GM12878 (cell line): Measurements from ENCODE around the gene LAMA2. TPM values are rescaled to one million over a fixed set of nuclear protein-coding genes. Genes with fewer than 3 reads are reported as not detected.

Source experiments
- ATAC-seq: fragments of 200-7000 bp; cut with Tn5 transposase; 3 replicates; pipeline ENCODE4 v1.9.1; 2020; ENCODE audit warnings: mild to moderate bottlenecking, moderate library complexity
- BruUV-seq: library from RNA; stranded (reverse); fragments of 400-500 nt; replicated peaks from 2 replicates; lab custom pipeline; 2021; lab: Mats Ljungman, UMichigan
- CTCF ChIA-PET: fragments of 300-600 bp; sonication (Branson Sonifier 250); formaldehyde crosslinking; extraction: SDS; loops from one replicate; lab custom pipeline; 2021; ENCODE audit warnings: inconsistent platforms; lab: Yijun Ruan, JAX
- POLR2A ChIA-PET: fragments of 350-600 bp; formaldehyde crosslinking; extraction: SDS; loops from one replicate; lab custom pipeline; 2021; ENCODE audit warnings: inconsistent platforms; lab: Charles Lee
- RAD21 ChIA-PET: fragments of 300-600 bp; sonication (Branson Sonifier 250); formaldehyde crosslinking; loops from one replicate; lab custom pipeline; 2023; ENCODE audit warnings: antibody characterized with exemption; ENCODE audit not compliant: unreplicated experiment; lab: Charles Lee
- SMC1A ChIA-PET: fragments of 300-600 bp; sonication (Branson Sonifier 250); formaldehyde crosslinking; loops from one replicate; lab custom pipeline; 2023; ENCODE audit not compliant: unreplicated experiment, uncharacterized antibody; lab: Charles Lee
- DNase-seq: peaks from one replicate; pipeline ENCODE4 v3.0.0-alpha.2; 2011; ENCODE audit warnings: low read depth, low spot score
- FAIRE-seq: peaks from 3 replicates; lab custom pipeline; 2011; peaks lifted over from hg19 to GRCh38; lab: Jason Lieb, UNC
- H2AFZ ChIP-seq: 2 replicates; pipeline ENCODE4 v1.6.0; 2011; ENCODE audit warnings: low read depth, low read length, control low read depth; ENCODE audit not compliant: control insufficient read depth
- H3K27ac ChIP-seq: 2 replicates; pipeline ENCODE4 v1.5.1; 2011; ENCODE audit warnings: control low read depth; ENCODE audit not compliant: control insufficient read depth, insufficient read depth
- H3K27me3 ChIP-seq, 2 experiments: replicated peaks in 1 of 2; 2 replicates each; pipeline versions ENCODE4 v1.6.0 to v1.6.1; 2011; ENCODE audit warnings: low read length in 1 of 2; ENCODE audit not compliant: control insufficient read depth in 2 of 2, insufficient read depth in 2 of 2
- H3K36me3 ChIP-seq, 2 experiments: 2 replicates each; pipeline ENCODE4 v1.5.1; 2011; ENCODE audit warnings: low read length in 1 of 2; ENCODE audit not compliant: control insufficient read depth in 2 of 2, insufficient read depth in 2 of 2
- H3K4me1 ChIP-seq: 2 replicates; pipeline ENCODE4 v1.6.1; 2011; ENCODE audit warnings: mild to moderate bottlenecking, low read length, moderate library complexity, mixed read lengths; ENCODE audit not compliant: control insufficient read depth, insufficient read depth
- H3K4me2 ChIP-seq: 2 replicates; pipeline ENCODE4 v1.6.0; 2011; ENCODE audit warnings: control low read depth; ENCODE audit not compliant: control insufficient read depth, insufficient read depth
- H3K4me3 ChIP-seq: fragments of 200-600 bp; sonication (generic); 2 replicates; pipeline ENCODE4 v1.5.1; 2016
- H3K79me2 ChIP-seq: 2 replicates; pipeline ENCODE4 v1.6.0; 2011; ENCODE audit warnings: low read length; ENCODE audit not compliant: control insufficient read depth, insufficient read depth
- H3K9ac ChIP-seq: 2 replicates; pipeline ENCODE4 v1.8.0; 2011; ENCODE audit warnings: low read length, control low read depth, mixed read lengths; ENCODE audit not compliant: control insufficient read depth, insufficient read depth
- H3K9me3 ChIP-seq: replicated peaks from 3 replicates; pipeline ENCODE4 v1.5.1; 2011; ENCODE audit warnings: mild to moderate bottlenecking, low read length; ENCODE audit not compliant: control insufficient read depth, insufficient read depth
- H4K20me1 ChIP-seq: 2 replicates; pipeline ENCODE4 v1.6.0; 2011; ENCODE audit not compliant: control insufficient read depth, insufficient read depth
- CBX3 ChIP-seq: fragments of 200-600 bp; sonication (generic); IDR thresholded peaks from 2 replicates; pipeline ENCODE4 v1.6.1; 2016; ENCODE audit warnings: low read depth, borderline replicate concordance
- CEBPB ChIP-seq, 2 experiments: fragments of 150-350 bp in 1 of 2; IDR thresholded peaks; 2 replicates each; pipeline ENCODE4 v1.6.1; 2012 to 2014; ENCODE audit warnings: low read depth in 2 of 2, low read length in 2 of 2, borderline replicate concordance in 1 of 2, inconsistent platforms in 1 of 2
- HDAC2 ChIP-seq: fragments of 200-600 bp; sonication (generic); IDR thresholded peaks from 2 replicates; pipeline ENCODE4 v1.6.1; 2017
- IRF5 ChIP-seq: fragments of 450-650 bp; IDR thresholded peaks from 2 replicates; pipeline ENCODE4 v1.6.1; 2017; ENCODE audit warnings: borderline replicate concordance
- MYC ChIP-seq: IDR thresholded peaks from 2 replicates; pipeline ENCODE4 v1.6.1; 2011; ENCODE audit warnings: mild to moderate bottlenecking, low read length, moderate library complexity, inconsistent platforms; ENCODE audit not compliant: insufficient read depth, insufficient replicate concordance, insufficient read length, severe bottlenecking
- PAX8 ChIP-seq: fragments of 450-650 bp; IDR thresholded peaks from 2 replicates; pipeline ENCODE4 v1.6.1; 2017; ENCODE audit warnings: mild to moderate bottlenecking, moderate library complexity
- POLR2AphosphoS2 ChIP-seq: IDR thresholded peaks from 2 replicates; pipeline ENCODE4 v1.6.1; 2011; ENCODE audit warnings: low read depth, mild to moderate bottlenecking, low read length, improper control_type of control experiment, moderate library complexity
- RAD21 ChIP-seq: IDR thresholded peaks from 2 replicates; pipeline ENCODE4 v1.6.1; 2011; ENCODE audit warnings: mild to moderate bottlenecking, low read depth, low read length, moderate library complexity; ENCODE audit not compliant: insufficient read depth
- RFX5 ChIP-seq: IDR thresholded peaks from 2 replicates; pipeline ENCODE4 v1.6.1; 2011; ENCODE audit warnings: low read depth, low read length, improper control_type of control experiment
- RUNX3 ChIP-seq: IDR thresholded peaks from 2 replicates; pipeline ENCODE4 v1.6.1; 2012; ENCODE audit warnings: low read length, inconsistent platforms
- SREBF1 ChIP-seq: IDR thresholded peaks from 2 replicates; pipeline ENCODE4 v1.6.1; 2012; ENCODE audit warnings: mild to moderate bottlenecking, low read length
- TBL1XR1 ChIP-seq: IDR thresholded peaks from 2 replicates; pipeline ENCODE4 v1.6.1; 2012; ENCODE audit warnings: low read depth, low read length, improper control_type of control experiment
- ZNF384 ChIP-seq: IDR thresholded peaks from 2 replicates; pipeline ENCODE4 v1.6.1; 2012; ENCODE audit warnings: low read depth, mild to moderate bottlenecking, low read length, improper control_type of control experiment, borderline replicate concordance
- WGBS: methylation state at CpG from one replicate; pipeline ENCODE4 v1.1.6; 2016; ENCODE audit warnings: low lambda C conversion rate; ENCODE audit not compliant: insufficient replicate concordance, insufficient coverage; ENCODE audit errors: missing lambda C conversion rate; 5-methylcytosine and 5-hydroxymethylcytosine counted together
- in situ Hi-C: fragments of 300-500 bp; cut with MboI; formaldehyde crosslinking; loops from 9 replicates; pipeline ENCODE4 v1.14.3; 2018; ENCODE audit warnings: mixed read lengths
- intact Hi-C: fragments of 100-400 bp; cut with micrococcal nuclease; formaldehyde crosslinking; loops from one replicate; pipeline ENCODE4 v1.14.2; 2022; ENCODE audit not compliant: unreplicated experiment
- polyA plus RNA-seq, 11 experiments: library from polyadenylated mRNA; depleted of rRNA in 4 of 11; unstranded in 6 of 11; stranded (reverse) in 5 of 11; fragments of >200 nt; fragmentation: Nextera tagmentation in 4 of 11; fragmentation: Illumina TruSeq in 1 of 11; extraction: Ambion mirVana in 4 of 11; extraction: Trizol in 1 of 11; gene quantifications; 1 replicate in 1 of 11; 2 replicates in 10 of 11; pipeline versions ENCODE4 v1.2.1 to v1.2.3, GENCODE V29; 2011 to 2016; ENCODE audit warnings: inconsistent platforms in 2 of 11, missing spikeins in 2 of 11, low read depth in 1 of 11
- total RNA-seq, 4 experiments: library from RNA; depleted of rRNA in 3 of 4; stranded (reverse); fragments of >200 nt in 3 of 4; fragmentation: Illumina TruSeq in 1 of 4; extraction: Trizol in 1 of 4; gene quantifications; 2 replicates each; pipeline versions ENCODE4 v1.2.1 to v1.2.3, GENCODE V29; 2013 to 2021

Gene LAMA2
- total and polyA plus RNA-seq, 10 of the 15 experiments (the other 5 are each of a cell fraction or from before 2014, with no cell fraction given) = 0.04 to 2.0 (median 0.37) TPM; not detected in 1

DNA sequence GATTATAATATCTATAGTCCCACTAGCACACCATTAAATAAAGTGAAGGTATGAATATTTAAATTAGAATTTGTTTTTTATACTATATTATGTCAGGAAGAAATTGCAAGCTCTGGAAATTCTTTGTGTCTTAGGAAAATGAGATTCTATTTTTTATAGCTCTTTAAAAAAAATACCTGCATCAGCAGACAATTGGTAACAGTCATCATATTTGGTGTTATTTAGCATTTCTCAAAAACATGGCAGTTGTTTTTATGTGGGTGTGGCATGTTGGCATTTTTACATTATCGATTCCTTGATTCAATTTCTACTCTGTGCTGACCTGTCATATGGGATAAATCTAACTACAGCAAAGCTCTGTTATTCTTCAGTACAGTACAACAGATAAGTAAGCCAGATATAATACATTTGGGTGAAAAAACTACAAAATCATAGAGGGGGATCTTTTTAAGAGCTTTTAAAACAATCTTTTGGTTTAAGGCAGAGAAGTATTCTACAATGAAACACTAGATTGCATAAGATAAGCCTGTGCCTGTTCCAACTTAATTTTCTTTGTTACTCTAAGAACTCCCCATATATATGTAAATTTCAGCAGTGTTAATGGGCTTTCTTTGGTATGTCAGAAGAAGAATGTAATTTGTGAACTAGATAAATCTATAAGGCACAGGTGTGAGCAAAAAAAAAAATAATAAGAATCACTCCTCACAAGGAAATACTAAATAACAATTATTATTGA, 71.5 kb downstream of the LAMA2 start:
- Histone ChIP-seq H3K27me3 (no peaks in the 10 kb centered on the region), H2AFZ (no peak overlapping the region), H3K36me3 (no peaks in the 10 kb centered on the region), H3K9me3 (no peaks in the 10 kb centered on the region), H3K4me2 (no peak overlapping the region), H3K4me3 (no peak overlapping the region), H3K79me2 (no peaks in the 10 kb centered on the region), H4K20me1 (no peaks in the 10 kb centered on the region), H3K27ac (no peak overlapping the region), H3K9ac (no peak overlapping the region), H3K4me1 (no peaks in the 10 kb centered on the region)
- intact Hi-C loops (no loop called here), in situ Hi-C loops (no loop called here)
- DNase-seq = no peak
- ChIA-PET RAD21 (no interaction called here), CTCF (no interaction called here), SMC1A (interaction anchor here (1.3 kb wide), 1 partner anchor 9 kb away, joined by 3 read pairs; no protein-coding TSS in a partner anchor), POLR2A (no interaction called here)
- no peak for TF ChIP-seq CBX3
- no TSS peak for BruUV-seq
- WGBS = 12% methylated on average over 1 of the region's 1 CpG
- FAIRE-seq = no peak
- ATAC-seq = no peak

GRCh38 chr6:128963561-128963960, 80.6 kb downstream of the LAMA2 start:
- Histone ChIP-seq H3K27me3 (no peaks in the 10 kb centered on the region), H3K9me3 (no peaks in the 10 kb centered on the region), H3K4me1 (no peaks in the 10 kb centered on the region), H3K79me2 (no peaks in the 10 kb centered on the region), H3K4me3 (no peak overlapping the region), H3K9ac (no peak overlapping the region), H4K20me1 (no peaks in the 10 kb centered on the region; the same call in 1 of the 2 replicates), H2AFZ (no peak overlapping the region)
- intact Hi-C loops = no loop called here
- ChIA-PET POLR2A (no interaction called here), RAD21 (no interaction called here), SMC1A (interaction anchor here (1.0 kb wide), 1 partner anchor 10 kb away, joined by 3 read pairs; no protein-coding TSS in a partner anchor), CTCF (no interaction called here)
- BruUV-seq = no TSS peak
- FAIRE-seq (no peak), ATAC-seq (no peak), DNase-seq (no peak)
- WGBS = 0% methylated on average over 2 of the region's 2 CpGs
- no peak for TF ChIP-seq SREBF1
- no peak for TF ChIP-seq RFX5
- TF ChIP-seq POLR2AphosphoS2 = no peak
- TF ChIP-seq HDAC2 = no peak
- no peak for TF ChIP-seq PAX8
- TF ChIP-seq RUNX3 = no peak
- no peak for TF ChIP-seq CEBPB (IDR thresholded peaks at IDR 0.05; ENCODE audit: borderline replicate concordance in 1 of 2, low read depth in 2 of 2, low read length in 2 of 2)
- TF ChIP-seq RAD21 = no peak
- TF ChIP-seq ZNF384 = no peak
- TF ChIP-seq MYC = no peak
- TF ChIP-seq IRF5 = no peak
- TF ChIP-seq TBL1XR1 = no peak
- TF ChIP-seq, all 136 proteins: peak for 0
- in situ Hi-C loops = no loop called here
- Histone ChIP-seq H3K4me2 (no peak overlapping the region), H3K27ac (no peak overlapping the region), H3K36me3 (no peaks in the 10 kb centered on the region)
